KBM-7 (cell line): ENCODE data around the gene SIX1.

Experiments used
- DNase-seq: peaks from one replicate; pipeline ENCODE4 v3.0.0-alpha.2; 2015
- in situ Hi-C: fragments of 300-500 bp; cut with MboI; formaldehyde crosslinking; loops from 2 replicates; pipeline ENCODE4 v1.14.3; 2020; ENCODE audit warnings: low sequenced_read_pairs, low pct_unique_long_range_greater_than_20kb, mixed read lengths

SIX1 gene

GRCh38 chr14:60645126-60645741 is 4.0 kb downstream of the SIX1 start:
- in situ Hi-C loops = loop anchor here (25.0 kb wide), 2 partner anchors 342 to 592 kb away; partner anchors contain the start of genes SLC38A6 and TRMT5
- DNase-seq = no peak

- in situ Hi-C loops = loop anchor here (25.0 kb wide), 2 partner anchors 343 to 593 kb away; partner anchors contain the start of genes SLC38A6 and TRMT5
- DNase-seq = no peak
These were observed 4.6 kb downstream of the SIX1 start for GRCh38 chr14:60644666-60645065.

- no peak for DNase-seq
- in situ Hi-C loops = loop anchor here (25.0 kb wide), 2 partner anchors 344 to 594 kb away; partner anchors contain the start of genes SLC38A6 and TRMT5
These were observed 5.6 kb downstream of the SIX1 start for GRCh38 chr14:60643463-60644314.

- in situ Hi-C loops = loop anchor here (25.0 kb wide), 2 partner anchors 344 to 594 kb away; partner anchors contain the start of genes SLC38A6 and TRMT5
- no peak for DNase-seq
These were observed 6.2 kb downstream of the SIX1 start for GRCh38 chr14:60643141-60643462.

- in situ Hi-C loops = loop anchor here (25.0 kb wide), 2 partner anchors 345 to 595 kb away; partner anchors contain the start of genes SLC38A6 and TRMT5
- DNase-seq = no peak
These were observed 6.8 kb downstream of the SIX1 start for GRCh38 chr14:60642270-60643140.

- no peak for DNase-seq
- in situ Hi-C loops = loop anchor here (25.0 kb wide), 2 partner anchors 345 to 595 kb away; partner anchors contain the start of genes SLC38A6 and TRMT5
These were observed 7.5 kb downstream of the SIX1 start for GRCh38 chr14:60641742-60642269.

- in situ Hi-C loops = loop anchor here (25.0 kb wide), 2 partner anchors 346 to 596 kb away; partner anchors contain the start of genes SLC38A6 and TRMT5
- DNase-seq = no peak
These were observed 8.2 kb downstream of the SIX1 start for GRCh38 chr14:60640859-60641741.

- in situ Hi-C loops = loop anchor here (25.0 kb wide), 2 partner anchors 348 to 598 kb away; partner anchors contain the start of genes SLC38A6 and TRMT5
- no peak for DNase-seq
These were observed 9.6 kb downstream of the SIX1 start for GRCh38 chr14:60639674-60640073.

- in situ Hi-C loops = loop anchor here (25.0 kb wide), 2 partner anchors 350 to 600 kb away; partner anchors contain the start of genes SLC38A6 and TRMT5
- DNase-seq = no peak
These were observed 11.6 kb downstream of the SIX1 start for GRCh38 chr14:60637479-60638315.

- in situ Hi-C loops = loop anchor here (25.0 kb wide), 2 partner anchors 350 to 600 kb away; partner anchors contain the start of genes SLC38A6 and TRMT5
- no peak for DNase-seq
These were observed 12.3 kb downstream of the SIX1 start for GRCh38 chr14:60636879-60637478.

GRCh38 chr14:60634153-60634552 is 15.1 kb downstream of the SIX1 start:
- in situ Hi-C loops = loop anchor here (25.0 kb wide), 2 partner anchors 353 to 603 kb away; partner anchors contain the start of genes SLC38A6 and TRMT5
- no peak for DNase-seq

GRCh38 chr14:60632777-60633176 is 16.5 kb downstream of the SIX1 start:
- peak; percentile 34 for DNase-seq
- in situ Hi-C loops = loop anchor here (25.0 kb wide), 2 partner anchors 355 to 605 kb away; partner anchors contain the start of genes SLC38A6 and TRMT5

- peak; percentile 39 for DNase-seq
- in situ Hi-C loops = loop anchor here (25.0 kb wide), 2 partner anchors 355 to 605 kb away; partner anchors contain the start of genes SLC38A6 and TRMT5
These were observed 17.0 kb downstream of the SIX1 start for GRCh38 chr14:60632257-60632656.

- in situ Hi-C loops = loop anchor here (25.0 kb wide), 2 partner anchors 355 to 605 kb away; partner anchors contain the start of genes SLC38A6 and TRMT5
- DNase-seq = no peak
These were observed 17.4 kb downstream of the SIX1 start for GRCh38 chr14:60631842-60632241.

- no peak for DNase-seq
- in situ Hi-C loops = loop anchor here (25.0 kb wide), 2 partner anchors 357 to 607 kb away; partner anchors contain the start of genes SLC38A6 and TRMT5
These were observed 19.1 kb downstream of the SIX1 start for GRCh38 chr14:60630129-60630528.

- no peak for DNase-seq
- in situ Hi-C loops = loop anchor here (25.0 kb wide), 2 partner anchors 358 to 608 kb away; partner anchors contain the start of genes SLC38A6 and TRMT5
These were observed 20.4 kb downstream of the SIX1 start for GRCh38 chr14:60628892-60629291.
